ENCODE measurements around the gene PIK3R3.

- TF ChIP-seq CTCF (optimal IDR thresholded peaks at IDR 0.05 in 1 of 3, IDR thresholded peaks at IDR 0.05 in 1 of 3, conservative IDR thresholded peaks at IDR 0.05 in 1 of 3; ENCODE audit: extremely low read depth in 1 of 3, insufficient read depth in 2 of 3, low read length in 3 of 3) = no peak
- no peak for TF ChIP-seq EZH2 (IDR thresholded peaks at IDR 0.05; ENCODE audit: low read length)
Measured at GRCh38 chr1:46157916-46158311, 25.5 kb upstream of the PIK3R3 start.

All from keratinocyte (primary cell).